SK-N-MC (cell line): ENCODE measurements around the gene COL5A2.

ENCODE experiments used
- DNase-seq: peaks from one replicate; pipeline ENCODE4 v3.0.0-alpha.2; 2011; ENCODE audit warnings: low read depth, low spot score
- H3K27ac ChIP-seq: fragments of 200-600 bp; sonication (generic); 2 replicates; pipeline ENCODE4 v1.5.1; 2016; ENCODE audit warnings: mixed run types
- H3K36me3 ChIP-seq: fragments of 200-600 bp; sonication (generic); 2 replicates; pipeline ENCODE4 v1.6.1; 2017; ENCODE audit warnings: antibody characterized with exemption, low read length, mixed read lengths; ENCODE audit not compliant: insufficient read depth
- H3K4me3 ChIP-seq: fragments of 200-600 bp; sonication (generic); 2 replicates; pipeline ENCODE4 v1.5.1; 2016
- H3K9ac ChIP-seq: fragments of 200-600 bp; sonication (generic); 2 replicates; pipeline ENCODE4 v1.8.0; 2017; ENCODE audit warnings: mixed run types, mixed read lengths; ENCODE audit not compliant: insufficient read length
- H3K9me3 ChIP-seq: fragments of 200-600 bp; sonication (generic); 2 replicates; pipeline ENCODE4 v1.6.1; 2017; ENCODE audit warnings: low read depth, mild to moderate bottlenecking, antibody characterized with exemption, low read length, moderate library complexity, mixed read lengths
- EZH2 ChIP-seq: fragments of 200-600 bp; sonication (generic); IDR thresholded peaks from one replicate; pipeline ENCODE4 v1.6.1; 2017; ENCODE audit warnings: antibody characterized with exemption
- FOXP2 ChIP-seq: optimal IDR thresholded peaks from 2 replicates; pipeline ENCODE3; 2011; ENCODE audit warnings: mild to moderate bottlenecking, moderate library complexity; ENCODE audit not compliant: insufficient read depth; ENCODE audit errors: extremely low read length, control extremely low read depth
- POLR2AphosphoS5 ChIP-seq: IDR thresholded peaks from 2 replicates; pipeline ENCODE4 v1.6.1; 2012; ENCODE audit warnings: mild to moderate bottlenecking, low read depth, low read length, borderline replicate concordance

The COL5A2 gene

GRCh38 chr2:189091253-189091652 lies 88.3 kb downstream of the COL5A2 start:
- Histone ChIP-seq H3K36me3 (peaks cover 68% of the 10 kb centered on the region), H3K4me3 (no peak overlapping the region), H3K9ac (no peak overlapping the region), H3K9me3 (no peaks in the 10 kb centered on the region), H3K27ac (no peak overlapping the region)
- DNase-seq, result no peak
- no peak for TF ChIP-seq EZH2
- TF ChIP-seq FOXP2, result no peak
- no peak for TF ChIP-seq POLR2AphosphoS5

- Histone ChIP-seq H3K27ac (no peak overlapping the region), H3K36me3 (peaks cover 79% of the 10 kb centered on the region), H3K9me3 (no peaks in the 10 kb centered on the region), H3K4me3 (no peak overlapping the region), H3K9ac (no peak overlapping the region)
- no peak for DNase-seq
- no peak for TF ChIP-seq FOXP2
- TF ChIP-seq EZH2, result no peak
- no peak for TF ChIP-seq POLR2AphosphoS5
These were observed 90.9 kb downstream of the COL5A2 start for GRCh38 chr2:189088591-189089205.

- DNase-seq, result no peak
- Histone ChIP-seq H3K36me3 (peaks cover 75% of the 10 kb centered on the region), H3K4me3 (no peak overlapping the region), H3K27ac (peak overlapping the region; percentile 39; the same call in 1 of the 2 replicates), H3K9me3 (no peaks in the 10 kb centered on the region), H3K9ac (no peak overlapping the region)
- TF ChIP-seq POLR2AphosphoS5 (no peak), FOXP2 (no peak)
These were observed 92.9 kb downstream of the COL5A2 start for GRCh38 chr2:189086710-189087109.

- DNase-seq, result no peak
- Histone ChIP-seq H3K4me3 (no peak overlapping the region), H3K9me3 (no peaks in the 10 kb centered on the region), H3K27ac (peak overlapping the region; percentile 39; the same call in 1 of the 2 replicates), H3K36me3 (peaks cover 70% of the 10 kb centered on the region), H3K9ac (no peak overlapping the region)
- TF ChIP-seq FOXP2, result no peak
- TF ChIP-seq POLR2AphosphoS5, result no peak
- TF ChIP-seq EZH2, result no peak
These were observed 93.3 kb downstream of the COL5A2 start for GRCh38 chr2:189086250-189086649.

- H3K36me3 ChIP-seq, result peaks cover 68% of the 10 kb centered on the region
- H3K9ac ChIP-seq, result no peak overlapping the region
- DNase-seq, result no peak
- no peak overlapping the region for H3K4me3 ChIP-seq
- TF ChIP-seq POLR2AphosphoS5 (no peak), FOXP2 (no peak), EZH2 (no peak)
- H3K9me3 ChIP-seq, result no peaks in the 10 kb centered on the region
- 0 out of 2 replicates have a peak overlapping the region, but pooled peaks have one; percentile 33 for H3K27ac ChIP-seq
These were observed 96.0 kb downstream of the COL5A2 start for GRCh38 chr2:189083606-189084005.

- no peaks in the 10 kb centered on the region for H3K9me3 ChIP-seq
- 0 out of 2 replicates have a peak overlapping the region, but pooled peaks have one; percentile 33 for H3K27ac ChIP-seq
- no peak for DNase-seq
- peaks cover 66% of the 10 kb centered on the region for H3K36me3 ChIP-seq
- no peak overlapping the region for H3K9ac ChIP-seq
- H3K4me3 ChIP-seq, result no peak overlapping the region
- no peak for TF ChIP-seq POLR2AphosphoS5
- no peak for TF ChIP-seq FOXP2
- no peak for TF ChIP-seq EZH2
These were observed 96.5 kb downstream of the COL5A2 start for GRCh38 chr2:189083106-189083505.

GRCh38 chr2:189082376-189082975 lies 97.1 kb downstream of the COL5A2 start:
- Histone ChIP-seq H3K36me3 (peaks cover 68% of the 10 kb centered on the region), H3K4me3 (no peak overlapping the region), H3K27ac (0 out of 2 replicates have a peak overlapping the region, but pooled peaks have one; percentile 33), H3K9ac (no peak overlapping the region), H3K9me3 (no peaks in the 10 kb centered on the region)
- TF ChIP-seq EZH2, result no peak
- TF ChIP-seq POLR2AphosphoS5, result peak; percentile 10; the same call in 1 of the 2 replicates
- DNase-seq, result no peak

- H3K36me3 ChIP-seq, result peaks cover 64% of the 10 kb centered on the region
These were observed 103.0 kb downstream of the COL5A2 start for GRCh38 chr2:189076572-189076971.

GRCh38 chr2:189076120-189076519 lies 103.4 kb downstream of the COL5A2 start:
- no peak for DNase-seq
- H3K9me3 ChIP-seq, result no peaks in the 10 kb centered on the region
- peaks cover 67% of the 10 kb centered on the region for H3K36me3 ChIP-seq
- H3K9ac ChIP-seq, result no peak overlapping the region
- TF ChIP-seq EZH2, result no peak
- no peak for TF ChIP-seq FOXP2
- TF ChIP-seq POLR2AphosphoS5, result no peak
- no peak overlapping the region for H3K4me3 ChIP-seq
- no peak overlapping the region; the same call in 1 of the 2 replicates for H3K27ac ChIP-seq

More at GRCh38 chr2:189076572-189076971, 103.0 kb downstream of the COL5A2 start:
- no peak for DNase-seq
- H3K9ac ChIP-seq, result no peak overlapping the region
- no peak overlapping the region for H3K4me3 ChIP-seq
- TF ChIP-seq FOXP2, result no peak
- TF ChIP-seq POLR2AphosphoS5, result no peak
- TF ChIP-seq EZH2, result no peak
- no peak overlapping the region for H3K27ac ChIP-seq
- no peaks in the 10 kb centered on the region for H3K9me3 ChIP-seq
